ENCODE data around the gene IRGQ.

DNA sequence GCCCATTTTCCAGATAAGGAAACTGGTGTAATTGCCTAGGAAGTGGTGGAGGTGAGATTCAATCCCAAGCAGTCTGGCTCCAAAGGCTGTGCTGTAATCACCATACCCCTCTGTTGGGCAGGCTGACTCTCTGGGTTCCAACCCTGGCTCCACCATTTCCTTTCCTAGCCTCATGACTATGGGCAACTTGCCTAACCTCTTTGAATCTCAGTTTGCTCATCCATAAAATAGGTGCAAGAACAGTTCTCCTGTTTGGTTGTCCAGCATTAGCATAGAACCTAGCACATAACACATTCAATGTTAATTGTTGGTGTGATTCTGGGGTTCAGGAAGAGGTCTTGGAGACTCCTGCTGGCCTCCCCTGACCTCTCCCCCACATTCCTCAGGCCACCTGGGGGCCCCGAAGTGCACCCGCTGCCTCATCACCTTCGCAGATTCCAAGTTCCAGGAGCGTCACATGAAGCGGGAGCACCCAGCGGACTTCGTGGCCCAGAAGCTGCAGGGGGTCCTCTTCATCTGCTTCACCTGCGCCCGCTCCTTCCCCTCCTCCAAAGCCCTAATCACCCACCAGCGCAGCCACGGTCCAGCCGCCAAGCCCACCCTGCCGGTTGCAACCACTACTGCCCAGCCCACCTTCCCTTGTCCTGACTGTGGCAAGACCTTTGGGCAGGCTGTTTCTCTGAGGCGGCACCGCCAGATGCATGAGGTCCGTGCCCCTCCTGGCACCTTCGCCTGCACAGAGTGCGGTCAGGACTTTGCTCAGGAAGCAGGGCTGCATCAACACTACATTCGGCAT, 2.7 kb upstream of the IRGQ start:
- TF ChIP-seq, protein P1, sequence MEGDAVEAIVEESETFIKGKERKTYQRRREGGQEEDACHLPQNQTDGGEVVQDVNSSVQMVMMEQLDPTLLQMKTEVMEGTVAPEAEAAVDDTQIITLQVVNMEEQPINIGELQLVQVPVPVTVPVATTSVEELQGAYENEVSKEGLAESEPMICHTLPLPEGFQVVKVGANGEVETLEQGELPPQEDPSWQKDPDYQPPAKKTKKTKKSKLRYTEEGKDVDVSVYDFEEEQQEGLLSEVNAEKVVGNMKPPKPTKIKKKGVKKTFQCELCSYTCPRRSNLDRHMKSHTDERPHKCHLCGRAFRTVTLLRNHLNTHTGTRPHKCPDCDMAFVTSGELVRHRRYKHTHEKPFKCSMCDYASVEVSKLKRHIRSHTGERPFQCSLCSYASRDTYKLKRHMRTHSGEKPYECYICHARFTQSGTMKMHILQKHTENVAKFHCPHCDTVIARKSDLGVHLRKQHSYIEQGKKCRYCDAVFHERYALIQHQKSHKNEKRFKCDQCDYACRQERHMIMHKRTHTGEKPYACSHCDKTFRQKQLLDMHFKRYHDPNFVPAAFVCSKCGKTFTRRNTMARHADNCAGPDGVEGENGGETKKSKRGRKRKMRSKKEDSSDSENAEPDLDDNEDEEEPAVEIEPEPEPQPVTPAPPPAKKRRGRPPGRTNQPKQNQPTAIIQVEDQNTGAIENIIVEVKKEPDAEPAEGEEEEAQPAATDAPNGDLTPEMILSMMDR (IDR thresholded peaks at IDR 0.05): no peak
- no peak for TF ChIP-seq POLR2AphosphoS5 (IDR thresholded peaks at IDR 0.05)
- TF ChIP-seq EP300 (IDR thresholded peaks at IDR 0.05): no peak
- TF ChIP-seq POLR2A (IDR thresholded peaks at IDR 0.05): no peak
